Urothelium cell line (cell line): Measurements from ENCODE around the gene VASP.
A peak's percentile ranks its signal among the peaks of the same experiment; 100 is the strongest.

Source experiments
- DNase-seq: peaks from one replicate; pipeline ENCODE4 v3.0.0; 2011; ENCODE audit warnings: low spot score, mixed read lengths
- FAIRE-seq: peaks from 2 replicates; lab custom pipeline; 2011; peaks lifted over from hg19 to GRCh38; lab: Jason Lieb, UNC

VASP gene

DNA sequence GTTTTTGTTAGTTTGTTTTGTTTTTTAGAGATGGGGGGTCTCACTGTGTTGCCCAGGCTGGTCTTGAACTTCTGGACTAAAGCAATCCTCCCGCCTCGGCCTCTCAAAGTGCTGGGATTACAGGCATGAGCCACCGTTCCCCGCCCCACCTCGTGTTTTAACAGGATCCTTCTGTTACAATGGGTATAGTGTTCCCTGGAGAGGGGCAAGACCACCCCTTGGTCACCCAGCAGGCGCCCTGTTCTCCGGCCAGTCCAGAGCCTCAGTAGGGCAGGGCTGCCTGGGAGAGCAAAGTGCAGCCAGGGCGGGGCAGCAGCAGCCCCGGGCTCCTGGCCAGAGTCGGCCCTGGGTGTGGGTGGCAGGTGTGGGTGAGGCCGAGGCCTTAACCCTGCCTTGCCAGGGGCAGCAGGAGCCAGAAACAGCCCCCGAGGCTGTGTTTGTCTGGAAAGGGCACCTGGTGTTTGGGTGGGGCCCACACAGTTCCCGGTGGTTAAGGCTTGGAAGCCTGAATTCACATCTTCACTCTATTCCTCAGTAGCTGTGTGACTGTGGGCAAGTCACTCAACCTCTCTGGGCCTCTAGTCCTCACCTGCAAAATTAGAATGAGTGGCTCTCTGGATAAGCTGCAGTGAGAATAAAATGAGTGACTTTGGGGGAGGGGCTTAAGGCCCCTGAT, 7.2 kb downstream of the VASP start:
- DNase-seq (no peak), FAIRE-seq (no peak)

DNA sequence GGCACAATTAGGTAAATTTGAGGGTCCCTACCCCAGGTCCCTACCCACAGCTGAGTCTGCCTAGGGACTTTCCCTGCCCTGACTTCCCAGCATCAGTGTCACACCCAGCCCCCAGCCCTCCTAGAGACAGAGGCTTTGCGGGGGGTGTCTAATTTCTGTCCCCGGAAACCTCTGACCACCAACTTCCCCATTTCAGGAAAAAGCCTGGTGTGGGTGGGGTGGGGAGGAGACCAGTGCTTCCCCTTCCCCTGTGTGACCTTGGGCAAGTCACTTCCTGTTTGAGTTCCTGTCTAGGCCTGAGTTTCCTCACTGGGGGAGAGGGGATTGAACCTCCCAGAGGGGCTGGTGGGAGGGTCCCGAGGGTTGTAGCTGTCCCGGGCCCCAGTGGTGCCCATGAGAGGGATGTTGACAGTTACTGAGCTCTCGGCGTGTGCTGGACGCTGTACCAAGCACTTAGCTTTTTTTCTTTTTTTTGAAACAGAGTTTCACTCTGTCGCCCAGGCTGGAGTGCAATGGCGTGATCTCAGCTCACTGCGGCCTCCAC, 7.9 kb downstream of the VASP start:
- FAIRE-seq = no peak

DNA sequence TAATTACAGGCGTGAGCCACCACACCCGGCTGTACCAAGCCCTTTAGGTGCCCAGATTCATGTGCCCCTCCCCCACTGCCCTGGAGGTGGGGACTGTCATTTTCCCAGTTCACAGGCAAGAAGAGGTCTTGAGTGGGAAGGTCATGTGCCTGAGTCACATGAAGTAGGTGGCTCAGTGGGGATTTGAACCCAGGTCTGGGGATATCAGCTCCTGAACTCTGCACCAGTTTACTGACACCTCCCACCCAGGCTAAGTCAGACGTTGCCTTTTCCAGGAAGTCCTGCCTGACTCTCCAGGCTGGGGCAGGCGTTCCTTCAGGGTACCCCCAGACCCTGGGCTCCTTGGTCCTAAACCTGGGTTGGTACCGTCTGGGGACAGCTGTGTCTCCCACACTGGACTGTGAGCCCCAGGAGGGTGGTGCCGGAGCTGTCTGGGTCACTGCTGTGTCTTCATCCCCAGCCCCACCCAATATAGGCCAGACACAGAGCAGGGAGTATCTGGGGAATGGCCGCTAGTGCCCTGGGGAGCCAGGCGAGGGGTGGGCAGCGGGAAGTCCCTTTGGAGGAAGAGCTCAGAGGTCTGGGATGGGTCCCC, 8.6 kb downstream of the VASP start:
- DNase-seq (no peak), FAIRE-seq (no peak)

More for the DNA sequence above, 7.9 kb downstream of the VASP start:
- DNase-seq = no peak

DNA sequence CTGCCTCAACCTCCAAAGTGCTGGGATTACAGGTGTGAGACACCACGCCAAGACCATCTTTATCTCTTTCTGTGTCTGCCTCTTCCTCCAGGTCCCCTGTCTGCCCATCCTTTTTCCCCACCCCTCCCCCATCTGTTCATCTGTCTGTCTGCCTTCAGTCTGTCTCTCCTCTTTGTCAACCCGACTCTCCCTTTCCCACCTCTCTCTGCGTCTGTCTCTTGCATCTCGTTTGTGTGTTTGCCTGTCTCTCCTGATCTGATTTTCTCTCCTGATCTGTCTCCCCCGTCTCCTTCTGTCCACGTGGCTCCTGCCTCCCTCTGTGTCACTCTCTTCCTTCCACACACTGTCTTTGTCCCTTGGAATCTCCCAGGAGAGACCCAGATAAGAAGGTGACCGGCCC, 10.0 kb downstream of the VASP start:
- DNase-seq (no peak), FAIRE-seq (no peak)

DNA sequence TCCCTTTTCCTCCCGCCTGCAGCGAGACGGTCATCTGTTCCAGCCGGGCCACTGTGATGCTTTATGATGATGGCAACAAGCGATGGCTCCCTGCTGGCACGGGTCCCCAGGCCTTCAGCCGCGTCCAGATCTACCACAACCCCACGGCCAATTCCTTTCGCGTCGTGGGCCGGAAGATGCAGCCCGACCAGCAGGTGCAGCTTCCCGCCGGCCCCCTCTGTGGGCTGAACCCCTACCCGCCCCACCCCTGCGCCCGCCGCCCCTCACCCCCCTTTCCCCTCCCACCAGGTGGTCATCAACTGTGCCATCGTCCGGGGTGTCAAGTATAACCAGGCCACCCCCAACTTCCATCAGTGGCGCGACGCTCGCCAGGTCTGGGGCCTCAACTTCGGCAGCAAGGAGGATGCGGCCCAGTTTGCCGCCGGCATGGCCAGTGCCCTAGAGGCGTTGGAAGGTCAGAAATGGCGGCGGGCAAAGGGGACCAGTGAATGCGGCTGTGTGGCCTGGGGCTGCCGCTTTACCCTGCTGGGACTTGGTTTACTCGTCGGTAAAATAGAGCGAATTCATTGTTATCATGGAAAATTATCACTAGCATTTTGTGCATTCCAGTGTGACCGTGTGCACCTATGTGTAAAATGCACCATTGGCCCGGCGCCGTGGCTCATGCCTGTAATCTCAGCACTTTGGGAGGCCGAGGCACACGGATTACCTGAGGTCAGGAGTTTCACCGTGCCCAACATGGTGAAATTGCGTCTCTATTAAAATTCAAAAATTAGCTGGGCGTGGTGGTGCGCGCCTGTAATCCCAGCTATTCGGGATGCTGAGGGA, 10.6 kb downstream of the VASP start:
- FAIRE-seq = no peak
- DNase-seq = no peak

DNA sequence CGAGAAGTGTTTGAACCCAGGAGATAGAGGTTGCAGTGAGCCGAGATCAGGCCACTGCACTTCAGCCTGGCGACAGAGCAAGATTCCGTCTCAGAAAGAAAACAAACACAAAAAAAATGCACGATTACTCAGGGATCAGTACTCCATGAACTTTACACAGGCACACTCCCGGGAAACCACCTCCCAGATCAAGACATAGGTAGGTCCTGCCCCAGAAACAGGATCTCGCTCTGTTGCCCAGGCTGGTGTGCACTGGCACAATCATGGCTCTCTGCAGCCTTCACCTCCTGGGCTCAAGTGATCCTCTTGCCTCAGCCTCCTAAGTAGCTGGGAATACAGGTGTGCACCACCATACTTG, 11.2 kb downstream of the VASP start:
- FAIRE-seq (no peak), DNase-seq (no peak)

DNA sequence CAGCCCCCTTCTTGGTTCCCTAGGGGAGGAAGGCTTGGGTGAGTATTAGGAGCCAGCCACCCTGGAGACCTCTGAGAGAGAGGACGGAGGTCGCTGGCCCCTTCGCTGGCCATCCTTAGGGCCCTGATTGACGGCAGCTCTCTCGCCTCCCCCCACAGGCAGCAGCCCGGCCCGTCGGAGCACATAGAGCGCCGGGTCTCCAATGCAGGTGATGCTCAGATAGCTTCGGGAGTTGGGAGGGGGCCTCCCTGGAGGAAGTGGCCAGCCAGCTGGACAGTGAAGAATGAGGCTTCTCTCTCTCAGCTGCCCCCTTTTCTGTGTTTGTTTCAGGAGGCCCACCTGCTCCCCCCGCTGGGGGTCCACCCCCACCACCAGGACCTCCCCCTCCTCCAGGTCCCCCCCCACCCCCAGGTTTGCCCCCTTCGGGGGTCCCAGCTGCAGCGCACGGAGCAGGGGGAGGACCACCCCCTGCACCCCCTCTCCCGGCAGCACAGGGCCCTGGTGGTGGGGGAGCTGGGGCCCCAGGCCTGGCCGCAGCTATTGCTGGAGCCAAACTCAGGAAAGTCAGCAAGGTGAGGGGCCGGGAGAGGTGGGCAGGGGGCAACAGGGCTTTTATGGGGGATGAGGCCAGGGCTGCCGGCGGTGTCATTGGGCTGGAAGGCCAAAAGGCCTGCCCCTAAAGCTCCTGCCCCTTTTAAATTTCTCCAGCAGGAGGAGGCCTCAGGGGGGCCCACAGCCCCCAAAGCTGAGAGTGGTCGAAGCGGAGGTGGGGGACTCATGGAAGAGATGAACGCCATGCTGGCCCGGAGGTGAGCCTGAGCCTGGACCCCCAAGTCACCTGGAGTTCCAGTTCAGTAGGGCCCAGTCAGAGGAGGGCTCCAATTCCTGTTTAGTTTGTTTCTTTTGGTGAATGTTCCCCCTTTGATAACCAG, 15.0 kb downstream of the VASP start:
- DNase-seq = no peak
- no peak for FAIRE-seq

DNA sequence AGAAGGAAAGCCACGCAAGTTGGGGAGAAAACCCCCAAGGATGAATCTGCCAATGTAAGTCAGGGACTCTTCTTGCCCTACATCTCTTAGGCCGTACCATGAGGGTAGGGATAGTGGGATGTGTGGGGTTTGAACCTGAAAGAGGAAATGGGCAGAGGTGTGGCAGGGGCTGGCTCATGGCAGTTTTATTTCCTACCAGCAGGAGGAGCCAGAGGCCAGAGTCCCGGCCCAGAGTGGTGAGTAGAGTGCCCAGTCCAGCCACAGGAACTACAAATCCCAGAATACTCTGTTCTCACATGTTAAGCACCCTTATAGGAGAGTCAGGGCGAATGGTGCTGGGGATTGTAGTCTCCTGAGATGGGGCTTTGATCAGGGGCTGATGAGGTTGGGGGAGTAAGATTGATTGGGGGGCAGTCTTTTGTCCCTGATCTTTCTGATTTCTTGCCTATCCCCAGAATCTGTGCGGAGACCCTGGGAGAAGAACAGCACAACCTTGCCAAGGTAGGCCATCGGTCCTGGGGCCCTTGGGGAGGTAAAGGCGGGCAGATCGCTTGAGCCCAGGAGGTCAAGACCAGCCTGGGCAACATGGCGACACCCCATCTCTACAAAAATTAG, 16.5 kb downstream of the VASP start:
- peak; percentile 87 for DNase-seq
- no peak for FAIRE-seq

DNA sequence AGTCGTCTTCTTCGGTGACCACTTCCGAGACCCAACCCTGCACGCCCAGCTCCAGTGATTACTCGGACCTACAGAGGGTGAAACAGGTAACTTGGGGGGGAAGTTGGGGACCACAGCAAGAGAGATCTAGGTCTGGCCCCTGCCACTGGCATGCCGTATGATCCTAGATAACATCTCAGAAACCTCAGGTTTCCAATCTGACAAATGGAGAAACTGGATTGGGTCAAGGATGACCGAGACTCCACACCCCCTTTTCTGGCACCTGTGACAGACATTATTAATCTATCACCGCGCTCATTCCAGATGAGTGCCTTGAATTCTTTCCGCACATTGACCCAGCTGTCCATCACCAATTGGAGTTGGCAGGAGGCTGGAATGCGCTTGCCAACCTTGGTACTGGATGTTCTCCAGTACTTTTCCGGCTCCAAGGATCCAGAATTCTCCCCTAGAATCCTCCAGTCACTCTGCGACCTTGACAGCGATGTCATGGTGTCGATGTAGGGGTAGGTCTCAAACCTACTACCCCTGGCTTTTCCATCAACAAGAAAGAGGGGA, 17.4 kb downstream of the VASP start:
- FAIRE-seq = no peak

DNA sequence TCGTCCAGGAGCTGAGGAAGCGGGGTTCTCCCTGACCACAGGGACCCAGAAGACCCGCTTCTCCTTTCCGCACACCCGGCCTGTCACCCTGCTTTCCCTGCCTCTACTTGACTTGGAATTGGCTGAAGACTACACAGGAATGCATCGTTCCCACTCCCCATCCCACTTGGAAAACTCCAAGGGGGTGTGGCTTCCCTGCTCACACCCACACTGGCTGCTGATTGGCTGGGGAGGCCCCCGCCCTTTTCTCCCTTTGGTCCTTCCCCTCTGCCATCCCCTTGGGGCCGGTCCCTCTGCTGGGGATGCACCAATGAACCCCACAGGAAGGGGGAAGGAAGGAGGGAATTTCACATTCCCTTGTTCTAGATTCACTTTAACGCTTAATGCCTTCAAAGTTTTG, 18.9 kb downstream of the VASP start:
- FAIRE-seq = no peak
- peak; percentile 70 for DNase-seq

More for the DNA sequence above, 17.4 kb downstream of the VASP start:
- DNase-seq = no peak

DNA sequence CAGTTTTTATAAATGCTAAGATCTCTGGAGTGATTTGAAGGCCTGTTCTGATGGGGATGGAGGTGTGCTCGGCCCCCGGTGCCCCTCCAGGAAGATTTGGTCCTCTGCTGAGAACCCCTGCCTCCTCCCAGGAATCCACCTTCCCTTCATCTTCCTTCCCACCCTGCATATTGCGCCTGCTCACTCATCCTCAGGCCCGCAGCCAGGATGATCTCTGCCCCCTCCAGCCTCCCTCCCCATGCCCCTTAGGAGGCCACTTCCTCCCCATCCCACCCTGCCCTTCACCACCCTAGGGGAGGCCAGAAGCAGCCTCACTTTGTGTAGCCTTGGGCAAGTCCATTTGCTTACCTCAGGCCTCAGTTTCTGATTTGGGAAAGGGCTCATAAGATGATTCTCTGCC, 19.7 kb downstream of the VASP start:
- FAIRE-seq (no peak), DNase-seq (no peak)

DNA sequence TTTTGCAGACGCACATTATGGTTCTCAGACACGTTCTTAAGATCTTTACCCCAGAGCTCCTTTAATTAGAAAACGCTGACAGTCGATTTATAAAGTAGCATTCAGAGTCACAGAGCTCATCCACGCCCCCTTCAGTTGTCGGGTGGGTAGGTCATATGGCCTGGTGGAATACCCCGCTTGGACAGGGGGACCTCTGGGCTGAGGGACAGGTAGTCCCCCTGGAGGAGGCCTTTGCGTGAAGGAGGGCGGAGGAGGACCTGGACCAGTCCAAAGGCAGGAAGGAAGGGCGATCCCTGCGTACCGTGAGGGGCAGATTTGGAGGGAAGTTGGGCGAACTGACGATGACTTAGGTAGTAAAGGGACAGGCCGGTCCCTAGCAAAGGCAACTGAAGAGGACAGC, 20.5 kb downstream of the VASP start:
- FAIRE-seq (no peak), DNase-seq (no peak)

DNA sequence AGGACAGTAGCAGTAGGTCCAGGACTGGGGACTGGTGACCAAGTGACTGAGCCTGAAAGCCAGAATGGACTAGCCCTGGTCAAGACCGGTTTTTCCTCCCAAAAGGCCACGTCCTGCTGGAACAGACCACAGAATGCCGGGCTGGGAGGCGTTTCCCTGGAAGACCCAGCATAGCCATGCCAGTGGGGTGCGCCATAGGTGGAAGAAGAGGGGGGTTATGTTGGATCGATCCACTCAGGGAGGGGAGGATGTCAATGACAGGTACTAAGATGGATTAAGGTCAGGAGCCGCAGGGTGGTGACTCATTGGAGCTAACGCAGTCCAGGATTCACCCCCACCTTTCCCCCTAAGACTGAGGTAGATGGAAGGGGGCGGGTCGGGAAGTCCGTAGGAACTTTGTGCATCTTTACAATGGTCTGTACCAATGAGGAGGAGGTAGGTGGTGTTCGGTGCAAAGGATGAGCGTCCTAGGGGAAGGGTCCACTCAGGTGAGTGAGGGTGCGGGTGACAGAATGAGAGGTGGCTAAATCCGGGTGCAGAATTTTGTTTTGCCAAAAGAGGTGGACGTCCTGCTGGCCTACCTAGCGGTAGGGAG, 21.0 kb downstream of the VASP start:
- DNase-seq = no peak

DNA sequence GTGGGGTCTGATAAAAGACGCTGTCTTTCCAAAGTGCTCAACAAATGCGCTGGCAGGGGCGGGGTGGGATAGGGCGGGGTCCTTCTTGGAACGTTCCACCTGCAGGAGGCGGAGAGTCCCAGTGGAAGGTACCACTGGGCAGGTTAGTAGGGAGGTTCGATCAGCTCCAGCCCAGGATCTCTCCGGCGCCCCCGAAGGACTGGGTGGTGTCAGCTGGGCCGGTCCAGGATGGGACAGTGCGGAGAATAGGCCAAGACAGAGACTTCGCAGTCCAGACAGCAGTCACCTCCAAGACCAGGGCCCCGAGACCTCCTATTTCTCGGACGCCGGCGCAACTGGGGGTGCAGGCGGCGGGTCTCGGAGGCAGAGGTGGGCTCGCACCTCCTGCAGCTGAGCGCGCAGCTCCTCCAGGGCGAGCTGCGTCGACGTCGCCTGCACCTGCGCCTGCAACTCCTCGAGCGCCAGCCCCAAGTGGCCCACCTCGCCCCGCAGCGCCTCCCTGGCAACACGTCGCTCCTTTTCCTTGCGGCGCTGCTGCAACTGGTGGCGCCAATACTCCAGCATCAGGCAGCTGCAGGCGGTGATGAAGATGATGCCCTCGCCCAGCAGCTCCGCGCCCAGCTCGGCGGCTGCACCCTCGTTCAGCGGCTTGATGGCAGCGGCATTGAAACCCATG, 21.6 kb downstream of the VASP start:
- DNase-seq (no peak), FAIRE-seq (no peak)

More for the DNA sequence above, 21.0 kb downstream of the VASP start:
- FAIRE-seq = no peak

DNA sequence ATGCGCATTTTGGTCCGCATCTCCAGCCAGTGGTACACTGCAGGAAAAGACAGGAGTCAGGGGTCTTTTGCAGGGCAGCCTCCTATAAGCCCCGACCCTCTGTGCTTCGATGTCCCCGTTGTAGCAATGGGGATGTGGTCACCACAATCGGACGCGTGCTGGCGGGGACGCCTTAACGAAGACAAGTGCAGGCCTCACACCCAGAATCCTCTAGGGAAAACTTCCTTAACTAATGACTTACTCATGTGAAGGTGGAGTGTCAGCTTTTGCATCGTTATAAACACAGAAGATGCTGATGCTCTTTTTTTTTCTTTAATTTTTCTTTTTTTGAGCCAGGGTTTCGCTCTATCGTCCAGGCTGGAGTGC, 22.1 kb downstream of the VASP start:
- DNase-seq (no peak), FAIRE-seq (no peak)

DNA sequence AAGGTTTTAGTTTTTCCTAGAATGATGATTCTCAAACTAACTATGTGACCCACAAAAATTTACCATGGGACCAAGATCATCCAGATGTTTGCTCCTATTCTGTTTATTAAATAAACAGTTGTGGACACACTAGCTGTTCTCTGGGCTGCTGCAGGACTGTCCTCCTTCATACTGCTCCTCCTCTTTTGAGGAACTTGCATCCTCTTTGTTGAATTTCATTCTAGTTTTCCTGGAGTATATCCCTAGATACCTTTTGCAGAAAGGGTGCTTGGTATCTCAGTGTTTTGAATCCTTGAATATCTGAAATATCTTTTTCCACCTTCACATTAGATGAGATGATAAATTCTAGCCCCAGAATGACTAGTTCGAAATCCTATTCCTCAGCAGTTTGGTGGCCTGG, 24.1 kb downstream of the VASP start:
- FAIRE-seq = no peak

DNA sequence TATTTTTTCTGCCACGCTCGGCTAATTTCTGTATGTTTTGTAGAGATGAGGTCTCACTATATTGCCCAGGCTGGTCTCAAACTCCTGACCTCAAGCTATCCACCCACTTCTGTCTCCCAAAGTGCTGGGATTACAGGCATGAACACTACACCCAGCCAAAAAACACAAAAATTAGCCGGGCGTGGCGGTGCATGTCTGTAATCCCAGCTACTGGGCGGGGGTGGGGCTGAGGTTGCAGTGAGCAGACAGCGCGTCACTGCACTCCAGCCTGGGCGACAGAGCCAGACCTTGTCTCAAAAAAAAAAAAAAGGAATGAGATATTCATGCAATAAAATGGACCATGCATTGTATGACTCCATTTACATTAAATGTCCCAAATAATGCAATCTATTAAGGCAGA, 32.2 kb downstream of the VASP start:
- no peak for FAIRE-seq
- no peak for DNase-seq

More for the DNA sequence above, 24.1 kb downstream of the VASP start:
- DNase-seq = no peak

DNA sequence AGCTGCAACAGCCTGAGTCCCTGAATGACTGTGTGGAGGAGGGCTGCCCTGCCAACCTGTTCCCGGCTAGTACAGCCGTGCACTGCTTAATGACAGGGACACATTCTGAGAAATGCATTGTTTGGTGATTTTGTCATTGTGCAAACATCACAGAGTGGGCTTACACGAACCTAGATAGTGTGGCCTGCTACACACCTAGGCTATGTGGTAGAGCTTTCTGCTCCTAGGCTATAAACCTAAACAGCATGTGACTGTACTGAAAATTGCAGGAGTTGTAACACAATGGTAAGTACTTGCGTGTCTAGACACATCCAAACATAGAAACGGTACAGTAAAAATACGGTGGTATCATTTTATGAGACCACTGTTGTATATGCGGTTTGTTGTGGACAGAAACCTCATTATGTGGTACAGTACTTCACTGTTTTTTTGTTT, 35.0 kb downstream of the VASP start:
- no peak for DNase-seq

DNA sequence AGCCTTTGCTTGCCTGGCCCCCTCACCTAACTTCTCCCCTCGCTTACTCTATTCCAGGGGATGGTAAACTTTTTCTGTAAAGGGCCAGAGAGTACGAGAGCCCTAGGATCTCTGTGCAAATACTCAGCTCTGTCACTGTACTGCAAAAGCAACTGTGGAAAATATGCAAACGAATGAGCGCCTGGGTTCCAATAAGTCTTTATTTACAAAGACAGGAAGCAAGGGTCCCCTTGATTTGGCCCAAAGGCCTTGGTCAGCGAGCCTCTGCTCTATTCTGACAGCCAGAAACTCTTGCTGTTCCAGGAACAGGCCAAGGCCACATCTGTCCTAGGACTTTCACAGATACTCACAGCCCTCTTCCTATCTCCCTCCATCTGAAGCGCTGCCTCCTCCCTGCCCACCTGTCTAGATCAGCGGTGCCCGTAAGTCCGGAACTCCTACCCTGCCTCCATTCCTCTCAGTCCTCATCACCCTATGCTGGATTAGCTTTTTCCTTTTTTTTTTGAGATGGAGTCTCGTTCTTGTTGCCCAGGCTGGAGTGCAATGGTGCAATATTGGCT, 40.0 kb downstream of the VASP start:
- DNase-seq (no peak), FAIRE-seq (no peak)

More for the DNA sequence above, 35.0 kb downstream of the VASP start:
- no peak for FAIRE-seq
